GM18909 (cell line): ENCODE results near the gene CCDC27.

Experiments
- ATAC-seq: cut with Tn5 transposase; IDR thresholded peaks from one replicate; pipeline ENCODE4 v1.9.1; 2021; ENCODE audit warnings: mild to moderate bottlenecking; ENCODE audit not compliant: unreplicated experiment, poor library complexity

The CCDC27 gene

GRCh38 chr1:3749512-3749911 is 2.7 kb upstream of the CCDC27 start:
- no peak for ATAC-seq

DNA sequence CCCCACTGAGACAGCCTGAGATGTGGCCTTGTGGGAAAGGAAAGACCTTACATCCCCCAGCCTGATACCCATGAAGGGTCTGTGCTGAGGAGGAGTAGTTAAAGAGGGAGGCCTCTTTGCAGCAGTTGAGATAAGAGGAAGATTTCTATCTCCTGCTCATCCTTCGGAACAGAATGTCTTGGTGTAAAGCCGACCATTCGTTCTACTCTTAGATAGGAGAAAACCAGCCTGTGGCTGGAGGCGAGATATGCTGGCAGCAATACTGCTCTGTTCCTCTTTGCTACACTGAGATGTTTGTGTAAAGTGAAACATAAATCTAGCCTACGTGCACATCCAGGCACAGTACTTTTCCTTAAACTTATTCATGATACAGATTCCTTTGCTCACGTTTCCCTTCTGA is 1.5 kb upstream of the CCDC27 start:
- ATAC-seq: no peak

DNA sequence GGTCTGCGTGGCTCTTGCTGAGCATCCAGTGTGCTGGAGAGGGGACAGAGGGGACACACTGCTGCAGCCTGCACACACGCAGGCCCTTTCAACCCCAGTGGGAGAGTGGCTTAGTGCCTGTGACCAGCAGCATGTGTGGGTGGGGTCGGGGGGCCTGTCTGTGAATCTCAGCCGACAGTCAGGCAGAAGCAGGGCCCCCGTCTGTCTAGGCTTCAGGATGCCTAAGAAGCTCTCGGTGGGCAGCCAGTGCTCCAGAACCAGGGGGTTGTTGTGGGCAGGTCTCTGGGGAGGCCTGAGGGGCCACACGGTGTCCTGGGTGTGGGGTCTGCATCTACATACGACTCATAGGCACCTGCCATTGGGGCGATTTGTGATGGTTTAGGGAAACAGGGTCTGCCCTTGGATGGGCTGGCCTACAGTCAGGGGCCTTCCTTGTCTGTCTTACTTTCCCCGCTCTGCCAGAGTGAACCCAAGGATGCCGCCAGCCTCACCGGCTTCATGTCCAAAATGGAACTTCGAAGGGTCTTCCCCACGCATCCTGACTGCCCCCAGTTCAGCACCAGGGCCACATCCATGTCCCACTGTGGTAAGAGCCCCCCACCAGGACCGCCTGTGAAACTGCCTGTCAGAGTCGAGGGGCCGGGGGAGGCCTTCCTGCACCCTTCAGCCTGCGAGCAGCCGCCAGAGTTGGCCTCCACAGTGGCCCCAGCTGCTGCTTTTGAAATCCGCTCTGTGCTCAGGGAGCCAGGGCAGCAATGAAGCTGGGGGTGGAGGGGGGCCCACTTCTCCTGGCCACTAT is 1.6 kb downstream of the CCDC27 start:
- no peak for ATAC-seq

DNA sequence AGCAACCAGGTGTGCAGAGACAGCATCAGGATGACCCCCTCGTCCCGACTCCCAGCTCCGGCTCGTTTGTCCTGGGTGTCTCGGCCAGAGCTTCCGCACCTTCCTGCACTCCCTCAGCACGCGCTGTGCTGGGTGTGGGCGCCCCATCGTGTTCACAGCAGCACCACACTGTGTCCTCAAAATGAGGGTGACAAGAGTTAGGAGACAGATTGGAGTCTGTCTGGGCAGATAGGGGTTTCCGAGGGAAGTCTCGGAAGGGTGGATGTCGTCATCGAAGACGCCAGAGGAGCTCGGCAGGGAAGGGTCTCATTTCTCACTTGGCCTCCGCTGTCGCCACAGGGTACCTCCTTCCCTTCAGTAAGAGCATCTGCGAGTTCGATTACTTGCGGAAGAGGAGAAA is 4.1 kb downstream of the CCDC27 start:
- ATAC-seq: no peak

- ATAC-seq: no peak
These were observed 6.9 kb downstream of the CCDC27 start for GRCh38 chr1:3759164-3759563.

GRCh38 chr1:3759796-3760195 is 7.5 kb downstream of the CCDC27 start:
- ATAC-seq: no peak

DNA sequence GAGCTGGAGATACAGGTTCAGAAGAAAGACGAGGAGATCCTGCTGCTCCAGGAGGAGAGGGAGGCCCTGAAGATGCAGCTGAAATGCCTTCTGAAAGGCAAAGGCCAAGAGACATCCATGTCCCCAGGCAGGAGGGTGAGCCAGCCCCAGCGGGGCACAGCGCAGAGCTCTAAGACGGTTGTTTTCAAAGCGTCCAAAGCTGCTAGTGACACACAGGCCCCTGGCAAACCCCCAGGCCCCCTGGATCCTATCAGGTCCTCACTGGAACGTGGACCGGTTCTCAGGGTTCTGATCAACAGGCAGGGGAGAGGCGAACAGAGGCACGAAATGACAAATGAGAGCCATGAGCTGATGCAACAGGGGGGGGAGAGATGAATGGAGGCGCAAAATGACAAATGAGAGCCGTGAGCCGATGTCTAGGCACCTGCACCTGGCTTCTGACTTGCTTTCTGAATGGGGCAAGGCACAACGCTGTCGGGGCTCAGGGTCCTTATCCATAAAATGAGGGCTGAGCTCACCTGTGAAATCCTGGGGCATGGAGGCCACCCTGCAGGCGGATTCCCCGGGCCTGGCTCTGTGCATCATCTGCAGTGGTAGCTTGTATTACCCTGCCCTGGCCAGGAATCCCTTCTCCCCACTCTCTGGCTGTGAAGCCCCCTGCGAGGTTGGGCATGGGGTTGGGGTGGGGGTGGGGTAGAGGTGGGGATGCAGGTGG is 9.2 kb downstream of the CCDC27 start:
- no peak for ATAC-seq

GRCh38 chr1:3762151-3762872 is 10.1 kb downstream of the CCDC27 start:
- no peak for ATAC-seq

DNA sequence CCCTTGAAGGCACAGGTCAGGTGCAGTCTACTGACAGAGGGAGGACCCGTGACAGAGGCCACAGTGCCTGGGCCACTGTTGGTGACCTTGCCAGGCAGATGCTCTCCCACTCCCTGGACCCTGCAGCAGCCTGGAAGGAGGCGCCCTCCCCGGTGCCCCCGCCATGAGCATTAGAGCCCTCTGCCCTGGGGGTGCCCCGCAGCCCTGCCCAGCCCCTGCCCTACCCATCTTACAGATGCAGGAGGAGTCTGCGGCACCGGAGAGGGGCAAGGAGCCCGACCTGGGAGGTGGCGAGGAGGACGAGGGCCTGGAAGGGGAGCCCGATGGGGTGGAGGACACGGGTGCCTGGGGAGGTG is 10.6 kb downstream of the CCDC27 start:
- ATAC-seq: no peak

GRCh38 chr1:3763351-3764125 is 11.3 kb downstream of the CCDC27 start:
- no peak for ATAC-seq

DNA sequence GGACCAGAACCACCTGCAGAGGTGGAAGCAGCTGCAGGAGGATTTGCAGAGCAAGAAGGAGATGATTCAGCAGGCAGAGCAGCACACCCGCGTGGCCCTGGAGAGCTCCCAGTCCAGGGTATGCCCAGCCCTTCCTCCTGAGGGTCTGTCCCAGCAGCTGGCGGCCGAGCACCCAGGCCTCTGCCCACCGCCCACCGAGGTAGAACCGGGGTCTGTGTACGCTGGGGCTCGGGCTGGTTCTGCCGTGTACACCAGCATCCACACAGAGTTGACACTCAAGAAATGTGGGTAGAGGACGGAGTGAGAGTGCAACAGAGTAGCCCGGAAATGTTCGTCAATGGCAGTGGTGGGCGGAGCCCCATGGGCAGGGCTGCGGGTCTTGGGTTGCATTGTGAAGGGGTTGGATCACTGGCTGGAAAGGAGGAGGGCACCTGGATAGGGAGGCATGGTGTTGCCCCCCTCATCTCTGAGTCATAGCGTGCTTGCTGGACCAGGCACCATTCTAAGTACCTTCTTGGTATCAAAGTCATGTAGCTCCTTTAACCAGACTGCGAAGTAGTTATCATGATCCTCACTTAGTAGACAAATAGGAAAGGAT is 15.2 kb downstream of the CCDC27 start:
- ATAC-seq: no peak

- no peak for ATAC-seq
These were observed 16.7 kb downstream of the CCDC27 start for GRCh38 chr1:3768811-3769390.

- ATAC-seq: no peak
These were observed 18.0 kb downstream of the CCDC27 start for GRCh38 chr1:3770047-3770765.

GRCh38 chr1:3771108-3772026 is 19.1 kb downstream of the CCDC27 start:
- no peak for ATAC-seq

DNA sequence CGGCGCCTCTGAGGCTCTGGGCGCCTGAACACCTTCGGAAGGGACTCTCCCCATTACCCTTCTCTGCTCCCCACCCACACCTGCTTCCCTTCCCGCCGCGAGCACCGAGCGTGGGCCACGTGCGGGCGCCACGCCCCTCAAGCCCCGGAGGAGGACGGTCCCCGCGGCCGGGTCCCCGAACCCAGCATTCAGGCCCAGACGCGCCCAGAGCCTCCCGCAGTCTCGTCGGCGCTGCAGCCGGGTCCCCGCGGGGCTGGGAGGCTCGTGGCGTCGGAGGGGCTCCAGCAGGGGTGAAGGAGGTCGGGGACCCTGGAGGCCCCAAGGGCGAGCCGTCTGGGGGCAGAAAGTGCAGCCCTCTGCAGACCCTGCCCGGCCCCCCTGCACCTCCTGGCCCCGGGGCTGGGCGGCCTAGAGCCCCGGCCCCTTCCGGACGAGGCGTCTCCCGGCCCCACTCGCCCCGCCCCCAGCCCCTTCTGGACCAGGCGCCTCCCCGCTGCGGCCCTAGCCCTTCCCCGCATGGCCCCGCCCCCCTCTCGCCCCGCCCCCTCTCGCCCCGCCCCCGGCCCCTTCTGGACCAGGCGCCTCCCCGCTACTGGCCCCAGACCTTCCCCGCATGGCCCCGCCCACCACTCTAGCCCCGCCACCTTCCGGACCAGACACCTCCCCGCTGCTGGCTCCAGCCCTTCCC is 19.9 kb downstream of the CCDC27 start:
- ATAC-seq: peak; percentile 51

DNA sequence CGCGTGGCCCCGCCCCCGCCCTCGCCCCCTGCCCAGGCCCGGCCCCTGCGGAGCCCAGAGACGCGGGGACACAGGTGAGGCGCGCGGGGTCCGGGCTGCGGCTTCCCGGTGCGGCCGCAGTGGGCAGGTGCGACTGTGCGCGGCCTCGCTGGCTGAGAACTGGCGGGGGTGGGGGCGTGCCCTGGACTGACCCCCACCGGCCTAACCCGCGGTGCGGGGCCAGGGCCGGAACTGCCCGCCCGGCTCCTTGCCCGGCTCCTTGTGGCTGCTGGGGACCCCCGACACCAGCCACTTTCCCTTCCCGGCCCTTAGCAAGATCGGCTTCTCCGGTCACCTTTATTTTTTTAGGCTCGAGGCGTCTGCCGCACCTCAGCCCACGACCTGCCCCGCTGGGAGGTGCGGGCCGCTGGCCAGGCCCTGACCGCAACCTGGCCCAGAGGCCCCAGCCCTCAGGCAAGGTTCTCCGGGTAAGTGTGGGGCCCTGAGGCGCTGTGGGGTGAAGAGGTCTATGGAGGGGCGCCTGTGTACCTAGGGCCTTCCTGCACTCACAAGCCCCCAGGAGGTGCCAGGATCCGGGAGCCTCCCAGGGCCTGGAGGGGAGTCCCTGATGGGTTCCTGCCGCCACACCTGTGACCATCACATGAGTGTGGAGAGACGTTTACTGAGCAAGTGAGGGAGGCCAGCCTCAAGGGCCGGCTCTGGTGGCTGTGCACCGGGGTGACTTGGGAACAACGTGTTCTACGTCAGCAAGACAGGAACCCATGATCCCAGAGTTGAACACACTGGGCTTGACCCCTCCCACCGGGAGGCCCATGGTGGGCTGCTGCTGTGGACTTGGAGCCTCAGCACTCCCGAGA is 20.7 kb downstream of the CCDC27 start, which contains the start of gene SMIM1:
Gene SMIM1 (plus strand): TSS at position 35 of the 857 bp plus-strand sequence. CDS start 2,625 bp downstream, outside the sequence.
- peak; percentile 24 for ATAC-seq
